ENCODE data around the gene KCNQ1. TPM values are rescaled to one million over a fixed set of nuclear protein-coding genes. Genes with fewer than 3 reads are reported as not detected.

KCNQ1 gene
- total RNA-seq, 1 experiment from 2014 or later = 10.7 TPM

DNA sequence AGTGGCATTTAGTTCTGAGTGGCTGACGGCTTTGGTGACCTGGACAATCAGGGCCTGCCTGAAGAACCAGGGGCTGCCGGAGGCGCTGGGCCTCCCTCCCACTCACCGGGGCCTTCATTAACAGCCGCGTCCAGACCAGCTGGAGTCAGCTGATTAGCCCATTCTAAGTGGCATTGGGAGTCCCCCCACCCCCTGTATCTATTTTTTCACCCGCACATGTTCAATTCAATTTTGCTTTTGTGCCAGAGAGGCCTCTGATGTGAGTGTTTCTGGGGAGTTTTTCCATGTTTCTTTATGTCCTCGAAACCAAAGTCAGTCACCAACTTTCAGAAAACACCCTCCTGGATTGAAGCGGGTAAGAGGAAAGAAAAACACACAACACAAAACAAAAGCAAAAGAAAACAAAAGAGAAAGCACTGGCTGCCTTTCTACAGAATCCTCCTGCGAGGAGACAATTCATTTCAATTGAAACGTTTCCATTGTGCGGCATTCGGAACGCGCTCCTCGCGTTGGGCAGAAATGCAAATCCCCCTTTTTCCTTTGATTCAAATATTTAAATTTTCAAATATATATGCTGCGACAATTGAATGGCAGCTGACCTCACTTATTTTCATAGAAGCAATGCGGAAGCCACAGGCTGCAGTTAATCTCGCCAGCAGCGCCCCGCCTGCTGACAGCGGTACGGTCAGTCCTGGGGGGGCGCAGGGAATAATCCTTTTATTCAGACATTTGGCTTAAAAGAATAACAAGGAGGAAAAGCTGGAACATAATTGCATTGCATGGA, 423.1 kb downstream of the KCNQ1 start:
- no peaks in the 10 kb centered on the region for H3K79me2 ChIP-seq (ENCODE audit: insufficient read depth, low read length)
- H3K27me3 ChIP-seq (ENCODE audit: insufficient read depth, low read length) = no peaks in the 10 kb centered on the region
- H3K4me2 ChIP-seq (ENCODE audit: low read length) = no peak overlapping the region
- H3K36me3 ChIP-seq (ENCODE audit: control insufficient read depth in 1 of 2, insufficient read depth in 2 of 2, low read length in 2 of 2) = no peaks in the 10 kb centered on the region
- no peak overlapping the region for H3K9ac ChIP-seq (ENCODE audit: low read length)
- intact Hi-C loops (cut with micrococcal nuclease) = no loop called here
- DNase-seq (ENCODE audit: low read depth, low spot score) = no peak
- BruUV-seq (replicated peaks) = no TSS peak
- CTCF ChIA-PET = no interaction called here
- TF ChIP-seq ZBTB33 (IDR thresholded peaks at IDR 0.05; ENCODE audit: extremely low read depth, insufficient replicate concordance, low read length) (no peak), ZFX (IDR thresholded peaks at IDR 0.05) (no peak)
- RAD21 ChIA-PET (ENCODE audit: low non-redundant PET in 1 of 2, low total read pairs in 2 of 2, uncharacterized antibody in 2 of 2, unreplicated experiment in 2 of 2) = no interaction called here
- no peaks in the 10 kb centered on the region for H4K20me1 ChIP-seq (ENCODE audit: insufficient read depth)
- H3K4me1 ChIP-seq (ENCODE audit: control insufficient read depth in 1 of 2, insufficient read depth in 2 of 2, low read length in 2 of 2) = peaks cover 2 to 7% of the 10 kb centered on the region in 2 experiments; a peak in 1 of 4 replicates
- no peak overlapping the region for H3K27ac ChIP-seq (ENCODE audit: low read depth, low read length)
- ATAC-seq = no peak
- no peaks in the 10 kb centered on the region for H3K9me3 ChIP-seq (ENCODE audit: control insufficient read depth in 1 of 2, insufficient read depth in 1 of 2, low read depth in 1 of 2, low read length in 2 of 2)
- POLR2A ChIA-PET = no interaction called here
- no peaks in the 10 kb centered on the region for H3K9me2 ChIP-seq (ENCODE audit: insufficient read depth)
- no peak overlapping the region for H3K4me3 ChIP-seq (replicated peaks in 1 of 2; ENCODE audit: low read depth in 1 of 2, low read length in 2 of 2)
- no peak overlapping the region for H2AFZ ChIP-seq (ENCODE audit: low read depth, low read length, poor library complexity, severe bottlenecking)

DNA sequence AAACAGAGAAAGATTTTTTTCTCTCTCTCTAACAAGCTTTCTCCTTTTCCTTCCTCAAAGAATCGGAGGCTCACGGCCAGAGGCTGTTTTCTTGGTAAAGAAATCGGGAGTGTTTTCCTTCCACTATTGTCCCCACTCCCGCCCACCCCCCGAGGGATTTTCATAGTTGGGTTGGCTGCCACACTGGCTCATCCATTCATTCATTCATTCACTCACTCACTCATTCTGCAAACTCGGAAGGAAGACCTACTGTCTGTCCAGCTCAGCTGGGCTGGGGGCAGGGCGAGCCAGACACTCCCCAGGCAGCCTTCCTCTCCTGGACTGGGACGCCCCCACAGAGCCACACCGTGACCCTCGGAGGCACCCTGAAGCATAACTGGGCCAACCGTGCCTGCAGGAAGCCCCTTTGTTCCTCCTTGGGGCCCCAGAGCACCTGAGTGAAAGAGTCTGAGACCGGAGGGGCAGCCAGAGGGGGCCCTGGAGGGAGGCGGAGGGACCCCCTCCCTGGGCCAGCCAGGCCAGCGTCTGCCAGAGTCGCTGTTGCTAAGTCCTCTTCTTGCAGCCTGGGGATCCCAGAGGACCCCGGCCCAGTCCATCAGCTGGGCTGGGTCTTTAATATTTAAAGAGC, 423.8 kb downstream of the KCNQ1 start:
- BruUV-seq (replicated peaks) = no TSS peak
- ATAC-seq (no peak), DNase-seq (ENCODE audit: low read depth, low spot score) (no peak)
- Histone ChIP-seq H2AFZ (ENCODE audit: low read depth, low read length, poor library complexity, severe bottlenecking) (no peak overlapping the region), H3K9ac (ENCODE audit: low read length) (no peak overlapping the region), H3K27me3 (ENCODE audit: insufficient read depth, low read length) (no peaks in the 10 kb centered on the region), H3K4me1 (ENCODE audit: control insufficient read depth in 1 of 2, insufficient read depth in 2 of 2, low read length in 2 of 2) (peaks cover 2 to 7% of the 10 kb centered on the region in 2 experiments; a peak in 1 of 4 replicates), H3K36me3 (ENCODE audit: control insufficient read depth in 1 of 2, insufficient read depth in 2 of 2, low read length in 2 of 2) (no peaks in the 10 kb centered on the region), H3K9me3 (ENCODE audit: control insufficient read depth in 1 of 2, insufficient read depth in 1 of 2, low read depth in 1 of 2, low read length in 2 of 2) (no peaks in the 10 kb centered on the region), H3K4me2 (ENCODE audit: low read length) (no peak overlapping the region), H3K9me2 (ENCODE audit: insufficient read depth) (no peaks in the 10 kb centered on the region), H3K27ac (ENCODE audit: low read depth, low read length) (no peak overlapping the region), H3K79me2 (ENCODE audit: insufficient read depth, low read length) (no peaks in the 10 kb centered on the region), H3K4me3 (replicated peaks in 1 of 2; ENCODE audit: low read depth in 1 of 2, low read length in 2 of 2) (no peak overlapping the region), H4K20me1 (ENCODE audit: insufficient read depth) (no peaks in the 10 kb centered on the region)
- TF ChIP-seq TCF7L2 (IDR thresholded peaks at IDR 0.05; ENCODE audit: borderline replicate concordance, extremely low read depth, insufficient read depth, insufficient read length) = no peak
- TF ChIP-seq JUND (IDR thresholded peaks at IDR 0.05) = no peak
- no peak for TF ChIP-seq SRF (IDR thresholded peaks at IDR 0.05; ENCODE audit: low read depth)
- no peak for TF ChIP-seq POLR2A (IDR thresholded peaks at IDR 0.05; ENCODE audit: borderline replicate concordance, extremely low read depth, insufficient read depth, insufficient read length)
- TF ChIP-seq ELF1 (IDR thresholded peaks at IDR 0.05; ENCODE audit: borderline replicate concordance, low read depth) = no peak
- TF ChIP-seq ZNF274 (IDR thresholded peaks at IDR 0.05; ENCODE audit: low read depth, low read length) = no peak
- TF ChIP-seq, protein P1, sequence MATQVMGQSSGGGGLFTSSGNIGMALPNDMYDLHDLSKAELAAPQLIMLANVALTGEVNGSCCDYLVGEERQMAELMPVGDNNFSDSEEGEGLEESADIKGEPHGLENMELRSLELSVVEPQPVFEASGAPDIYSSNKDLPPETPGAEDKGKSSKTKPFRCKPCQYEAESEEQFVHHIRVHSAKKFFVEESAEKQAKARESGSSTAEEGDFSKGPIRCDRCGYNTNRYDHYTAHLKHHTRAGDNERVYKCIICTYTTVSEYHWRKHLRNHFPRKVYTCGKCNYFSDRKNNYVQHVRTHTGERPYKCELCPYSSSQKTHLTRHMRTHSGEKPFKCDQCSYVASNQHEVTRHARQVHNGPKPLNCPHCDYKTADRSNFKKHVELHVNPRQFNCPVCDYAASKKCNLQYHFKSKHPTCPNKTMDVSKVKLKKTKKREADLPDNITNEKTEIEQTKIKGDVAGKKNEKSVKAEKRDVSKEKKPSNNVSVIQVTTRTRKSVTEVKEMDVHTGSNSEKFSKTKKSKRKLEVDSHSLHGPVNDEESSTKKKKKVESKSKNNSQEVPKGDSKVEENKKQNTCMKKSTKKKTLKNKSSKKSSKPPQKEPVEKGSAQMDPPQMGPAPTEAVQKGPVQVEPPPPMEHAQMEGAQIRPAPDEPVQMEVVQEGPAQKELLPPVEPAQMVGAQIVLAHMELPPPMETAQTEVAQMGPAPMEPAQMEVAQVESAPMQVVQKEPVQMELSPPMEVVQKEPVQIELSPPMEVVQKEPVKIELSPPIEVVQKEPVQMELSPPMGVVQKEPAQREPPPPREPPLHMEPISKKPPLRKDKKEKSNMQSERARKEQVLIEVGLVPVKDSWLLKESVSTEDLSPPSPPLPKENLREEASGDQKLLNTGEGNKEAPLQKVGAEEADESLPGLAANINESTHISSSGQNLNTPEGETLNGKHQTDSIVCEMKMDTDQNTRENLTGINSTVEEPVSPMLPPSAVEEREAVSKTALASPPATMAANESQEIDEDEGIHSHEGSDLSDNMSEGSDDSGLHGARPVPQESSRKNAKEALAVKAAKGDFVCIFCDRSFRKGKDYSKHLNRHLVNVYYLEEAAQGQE (IDR thresholded peaks at IDR 0.05; ENCODE audit: low read depth) = no peak
- TF ChIP-seq EZH2 (IDR thresholded peaks at IDR 0.05) = no peak
- no peak for TF ChIP-seq YY1 (IDR thresholded peaks at IDR 0.05; ENCODE audit: extremely low read depth, insufficient replicate concordance, low read depth, low read length)
- TF ChIP-seq, protein P2, sequence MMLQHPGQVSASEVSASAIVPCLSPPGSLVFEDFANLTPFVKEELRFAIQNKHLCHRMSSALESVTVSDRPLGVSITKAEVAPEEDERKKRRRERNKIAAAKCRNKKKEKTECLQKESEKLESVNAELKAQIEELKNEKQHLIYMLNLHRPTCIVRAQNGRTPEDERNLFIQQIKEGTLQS (IDR thresholded peaks at IDR 0.05) = no peak
- no peak for TF ChIP-seq CBX3 (IDR thresholded peaks at IDR 0.05; ENCODE audit: low read depth)
- no peak for TF ChIP-seq FOSL1 (IDR thresholded peaks at IDR 0.05; ENCODE audit: low read depth)
- TF ChIP-seq ZFX (IDR thresholded peaks at IDR 0.05) = no peak
- intact Hi-C loops (cut with micrococcal nuclease) = no loop called here
- POLR2A ChIA-PET = no interaction called here
- CTCF ChIA-PET = no interaction called here
- RAD21 ChIA-PET (ENCODE audit: low non-redundant PET in 1 of 2, low total read pairs in 2 of 2, uncharacterized antibody in 2 of 2, unreplicated experiment in 2 of 2) = no interaction called here
